C4-2B (cell line): ENCODE measurements around the gene LIG1.
"Not testable (repeated sequence)": the region's sequence is repeated elsewhere in the genome, so short reads cannot be mapped to it uniquely, and the experiment has no call there.

ENCODE experiments used
- CTCF ChIP-seq: fragments of 450-650 bp; conservative IDR thresholded peaks from 2 replicates; pipeline ENCODE4 v1.5.1; 2017; ENCODE audit warnings: mild to moderate bottlenecking
- ZFX ChIP-seq: fragments of 450-650 bp; IDR thresholded peaks from 2 replicates; pipeline ENCODE4 v1.6.1; 2017

DNA sequence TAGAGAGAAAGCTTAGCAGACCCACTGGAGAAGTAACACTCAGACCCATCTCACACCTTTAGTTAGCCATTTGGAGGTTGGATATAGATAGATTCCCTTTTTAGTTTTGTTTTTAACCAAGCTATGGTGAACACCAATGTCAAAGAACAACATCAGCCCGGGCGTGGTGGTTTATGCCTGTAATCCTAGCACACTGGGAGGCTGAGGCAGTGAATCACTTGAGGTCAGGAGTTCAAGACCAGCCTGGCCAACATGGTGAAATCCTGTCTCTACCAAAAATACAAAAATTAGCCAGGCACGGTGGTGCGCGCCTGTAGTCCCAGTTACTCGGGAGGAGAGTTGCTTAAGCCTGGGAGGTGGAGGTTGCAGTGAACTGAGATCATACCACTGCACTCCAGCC lies 81.2 kb downstream of the LIG1 start:
- TF ChIP-seq CTCF, ZFX: not testable (repeated sequence)
